ENCODE data around the gene TTC17. TPM values are rescaled to one million over a fixed set of nuclear protein-coding genes. Genes with fewer than 3 reads are reported as not detected.
A peak's percentile ranks its signal among the peaks of the same experiment; 100 is the strongest.

TTC17 gene
- polyA plus RNA-seq, 1 donor (not counting 4 experiments of a cell fraction or from before 2014, with no cell fraction given), result 53.4 TPM

GRCh38 chr11:43404836-43405479 lies 46.2 kb downstream of the TTC17 start:
- FAIRE-seq (no peak), DNase-seq (ENCODE audit: low read depth, low spot score) (no peak)
- TF ChIP-seq CTCF (optimal IDR thresholded peaks at IDR 0.05 in 1 of 3, IDR thresholded peaks at IDR 0.05 in 1 of 3, conservative IDR thresholded peaks at IDR 0.05 in 1 of 3; ENCODE audit: extremely low read depth in 1 of 3, insufficient read depth in 2 of 3, low read length in 3 of 3) (no peak), EZH2 (IDR thresholded peaks at IDR 0.05; ENCODE audit: low read length) (no peak)
- Histone ChIP-seq H3K79me2 (ENCODE audit: control insufficient read depth, insufficient read depth, low read length) (no peaks in the 10 kb centered on the region), H3K36me3 (ENCODE audit: control insufficient read depth in 2 of 2, extremely low read depth in 1 of 2, insufficient read depth in 2 of 2, low read length in 2 of 2) (peaks cover 7% of the 10 kb centered on the region in 2 experiments), H3K9ac (ENCODE audit: control insufficient read depth, extremely low read depth, insufficient read depth, low read length) (no peak overlapping the region), H3K9me3 (ENCODE audit: control insufficient read depth, low read depth, low read length) (no peaks in the 10 kb centered on the region), H3K27ac (ENCODE audit: control insufficient read depth, insufficient read depth, low read length) (peak overlapping the region; percentile 32), H3K4me2 (ENCODE audit: control insufficient read depth, extremely low read depth, insufficient read depth, low read depth, low read length) (peak overlapping the region; percentile 20), H4K20me1 (ENCODE audit: control insufficient read depth, extremely low read depth, insufficient read depth, low read length) (no peaks in the 10 kb centered on the region), H3K4me1 (ENCODE audit: control insufficient read depth, extremely low read depth, insufficient read depth, low read length) (peaks cover 12% of the 10 kb centered on the region), H2AFZ (ENCODE audit: control insufficient read depth, low read length) (no peak overlapping the region), H3K4me3 (ENCODE audit: control insufficient read depth in 2 of 3, extremely low read depth in 1 of 3, insufficient read depth in 2 of 3, low read depth in 1 of 3, low read length in 3 of 3) (no peak overlapping the region), H3K27me3 (ENCODE audit: control insufficient read depth, extremely low read depth, insufficient read depth, low read length) (no peaks in the 10 kb centered on the region), H3K9me1 (ENCODE audit: control insufficient read depth, extremely low read depth, insufficient read depth, low read length) (no peaks in the 10 kb centered on the region)
- dilution Hi-C loops (cut with MboI; ENCODE audit: extremely low pct_ligation_motif_present, low sequenced_read_pairs), result no loop called here

GRCh38 chr11:43408277-43408676 lies 49.6 kb downstream of the TTC17 start:
- peaks cover 12% of the 10 kb centered on the region for H3K4me1 ChIP-seq (ENCODE audit: control insufficient read depth, extremely low read depth, insufficient read depth, low read length)
- H3K36me3 ChIP-seq (ENCODE audit: control insufficient read depth in 2 of 2, extremely low read depth in 1 of 2, insufficient read depth in 2 of 2, low read length in 2 of 2), result peaks cover 7 to 8% of the 10 kb centered on the region in 2 experiments
- H4K20me1 ChIP-seq (ENCODE audit: control insufficient read depth, extremely low read depth, insufficient read depth, low read length), result no peaks in the 10 kb centered on the region
- no peaks in the 10 kb centered on the region for H3K27me3 ChIP-seq (ENCODE audit: control insufficient read depth, extremely low read depth, insufficient read depth, low read length)
- no peaks in the 10 kb centered on the region for H3K79me2 ChIP-seq (ENCODE audit: control insufficient read depth, insufficient read depth, low read length)
- no peak overlapping the region for H3K27ac ChIP-seq (ENCODE audit: control insufficient read depth, insufficient read depth, low read length)
- H3K4me2 ChIP-seq (ENCODE audit: control insufficient read depth, extremely low read depth, insufficient read depth, low read depth, low read length), result no peak overlapping the region
- dilution Hi-C loops (cut with MboI; ENCODE audit: extremely low pct_ligation_motif_present, low sequenced_read_pairs), result no loop called here
- DNase-seq (ENCODE audit: low read depth, low spot score) (no peak), FAIRE-seq (no peak)
- H3K9ac ChIP-seq (ENCODE audit: control insufficient read depth, extremely low read depth, insufficient read depth, low read length), result no peak overlapping the region
- TF ChIP-seq CTCF (optimal IDR thresholded peaks at IDR 0.05 in 1 of 3, IDR thresholded peaks at IDR 0.05 in 1 of 3, conservative IDR thresholded peaks at IDR 0.05 in 1 of 3; ENCODE audit: extremely low read depth in 1 of 3, insufficient read depth in 2 of 3, low read length in 3 of 3), result no peak
- no peak for TF ChIP-seq EZH2 (IDR thresholded peaks at IDR 0.05; ENCODE audit: low read length)
- H2AFZ ChIP-seq (ENCODE audit: control insufficient read depth, low read length), result no peak overlapping the region
- no peak overlapping the region for H3K4me3 ChIP-seq (ENCODE audit: control insufficient read depth in 2 of 3, extremely low read depth in 1 of 3, insufficient read depth in 2 of 3, low read depth in 1 of 3, low read length in 3 of 3)
- no peaks in the 10 kb centered on the region for H3K9me3 ChIP-seq (ENCODE audit: control insufficient read depth, low read depth, low read length)
- no peaks in the 10 kb centered on the region for H3K9me1 ChIP-seq (ENCODE audit: control insufficient read depth, extremely low read depth, insufficient read depth, low read length)
